ENCODE results near the gene RCC2. TPM values are rescaled to one million over a fixed set of nuclear protein-coding genes. Genes with fewer than 3 reads are reported as not detected.
A peak's percentile ranks its signal among the peaks of the same experiment; 100 is the strongest.

The RCC2 gene
- total RNA-seq, 2 donors from 2014 or later = 48.8 to 64.1 TPM

- intact Hi-C loops (cut with DNase I, micrococcal nuclease) = no loop called here
- ATAC-seq (no peak), DNase-seq (no peak)
These were observed 36.4 kb downstream of the RCC2 start for GRCh38 chr1:17403081-17403480.

DNA sequence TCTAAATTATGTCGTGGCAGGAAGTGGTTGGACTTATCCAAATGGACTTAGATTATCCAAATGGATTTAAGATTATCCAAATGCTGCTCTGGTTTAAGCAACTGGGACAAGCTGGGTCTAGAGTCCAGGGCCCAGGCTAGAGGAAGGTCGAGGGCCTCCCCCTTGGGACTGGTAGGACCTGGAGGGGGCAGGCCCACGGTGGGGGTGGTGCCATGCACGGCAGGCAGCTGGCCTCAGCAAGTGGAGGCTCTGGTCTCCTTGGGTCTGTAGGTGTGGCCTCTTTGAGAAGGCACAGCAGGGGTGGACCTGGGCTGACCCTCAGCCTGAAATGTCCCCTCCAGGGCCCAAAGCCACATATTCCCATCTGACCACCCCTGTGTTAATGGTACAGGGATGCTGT lies 37.6 kb downstream of the RCC2 start:
- intact Hi-C loops (cut with DNase I, micrococcal nuclease) = no loop called here
- ATAC-seq = no peak
- DNase-seq = no peak

GRCh38 chr1:17400725-17401341 lies 38.6 kb downstream of the RCC2 start:
- ATAC-seq = no peak
- DNase-seq = no peak
- intact Hi-C loops (cut with DNase I, micrococcal nuclease) = no loop called here

DNA sequence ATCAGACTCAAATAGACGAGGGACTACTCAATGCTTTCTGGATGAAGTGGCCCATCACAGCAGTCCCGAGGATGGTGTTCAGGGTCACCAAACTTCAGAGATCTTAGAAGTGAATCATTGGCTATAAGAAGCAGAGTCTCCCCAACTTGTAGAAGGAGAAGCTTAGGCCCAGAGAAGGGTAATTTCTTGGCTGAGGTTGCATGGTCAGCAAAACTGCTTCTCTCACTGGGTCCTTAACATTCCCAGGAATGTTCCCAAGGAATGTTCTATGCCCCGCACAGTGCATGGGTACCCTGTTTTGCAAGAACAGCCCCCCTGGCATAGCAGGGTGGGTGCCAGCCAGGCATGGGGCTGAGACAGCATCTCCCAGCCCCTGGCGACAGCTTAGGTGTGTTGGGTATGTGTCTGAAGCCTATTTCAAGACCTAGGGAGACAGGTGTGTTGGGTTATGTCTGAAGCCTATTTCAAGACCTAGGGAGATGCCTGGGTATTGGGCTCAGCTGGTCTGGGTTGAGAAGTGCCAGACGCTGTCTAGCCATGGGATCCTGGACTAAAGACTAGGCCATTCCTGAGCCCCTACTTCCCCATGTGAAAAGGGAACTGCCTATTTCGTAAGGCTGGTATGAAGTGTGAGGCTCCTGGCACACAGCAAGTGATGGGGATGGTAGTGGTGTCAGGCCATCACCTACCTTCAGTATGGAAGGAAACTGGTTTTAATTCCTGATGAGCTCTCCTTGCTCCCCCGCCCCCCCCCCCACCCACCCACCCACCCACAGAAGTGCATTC lies 41.4 kb downstream of the RCC2 start:
- intact Hi-C loops (cut with DNase I, micrococcal nuclease) = no loop called here
- DNase-seq = no peak
- no peak for ATAC-seq

GRCh38 chr1:17393230-17393629 lies 46.2 kb downstream of the RCC2 start:
- no peak for DNase-seq
- intact Hi-C loops (cut with DNase I, micrococcal nuclease) = no loop called here
- no peak for ATAC-seq

GRCh38 chr1:17392199-17392740 lies 47.2 kb downstream of the RCC2 start:
- ATAC-seq (no peak), DNase-seq (no peak)
- intact Hi-C loops (cut with DNase I, micrococcal nuclease) = no loop called here

DNA sequence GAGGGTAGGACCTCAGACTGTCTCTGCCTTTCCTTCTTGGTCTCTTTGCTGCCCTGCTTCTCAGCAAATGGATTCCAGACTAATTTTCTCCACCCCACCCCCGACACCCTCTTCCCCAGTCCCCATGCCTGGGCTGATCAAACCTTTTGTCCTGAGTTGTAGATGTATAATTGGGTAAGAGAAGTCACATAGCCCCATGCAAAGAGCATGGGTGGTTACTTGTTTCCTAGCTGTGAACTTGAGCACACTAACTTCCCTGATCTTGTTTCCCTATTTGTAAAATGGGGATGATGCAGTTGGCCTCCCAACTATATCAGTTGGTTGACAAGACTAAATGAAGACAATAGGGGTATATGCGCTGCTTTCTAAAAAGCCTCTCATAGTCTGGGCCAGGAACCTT lies 58.3 kb downstream of the RCC2 start:
- no peak for ATAC-seq
- intact Hi-C loops (cut with DNase I, micrococcal nuclease) = no loop called here
- no peak for DNase-seq

DNA sequence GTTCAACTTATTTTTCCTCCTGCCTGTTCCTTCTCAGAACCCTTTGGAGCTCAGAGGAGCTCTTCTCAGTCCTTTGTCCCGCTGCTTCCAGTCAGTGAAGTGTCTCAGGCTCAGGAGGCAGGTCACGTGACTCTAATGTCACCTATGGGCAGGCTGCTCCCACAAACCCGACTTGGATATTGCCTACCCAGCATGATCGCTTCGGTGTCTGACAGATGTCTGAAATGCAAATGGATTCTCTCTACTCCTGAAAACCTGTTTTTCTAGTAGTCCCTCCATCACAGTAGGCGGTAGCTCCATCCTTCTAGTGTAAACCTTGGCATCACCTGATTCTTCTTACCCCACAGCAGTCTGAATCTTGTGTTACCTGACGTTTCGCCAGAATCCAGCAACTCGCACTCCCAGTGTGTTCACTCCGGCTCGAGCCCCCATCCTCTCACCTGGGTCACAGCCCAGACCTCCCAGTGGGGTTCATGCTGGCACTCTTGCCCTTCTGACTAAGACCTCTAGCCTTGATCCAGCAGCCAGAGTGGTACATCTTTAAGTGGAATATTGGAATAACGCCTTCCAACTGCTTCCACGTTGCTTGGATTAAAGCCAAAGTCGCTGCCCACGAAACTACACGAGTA lies 62.0 kb downstream of the RCC2 start:
- ATAC-seq (no peak), DNase-seq (no peak)
- intact Hi-C loops (cut with DNase I, micrococcal nuclease) = no loop called here

- intact Hi-C loops (cut with DNase I, micrococcal nuclease) = no loop called here
- ATAC-seq = no peak
These were observed 63.8 kb downstream of the RCC2 start for GRCh38 chr1:17375651-17376050.

DNA sequence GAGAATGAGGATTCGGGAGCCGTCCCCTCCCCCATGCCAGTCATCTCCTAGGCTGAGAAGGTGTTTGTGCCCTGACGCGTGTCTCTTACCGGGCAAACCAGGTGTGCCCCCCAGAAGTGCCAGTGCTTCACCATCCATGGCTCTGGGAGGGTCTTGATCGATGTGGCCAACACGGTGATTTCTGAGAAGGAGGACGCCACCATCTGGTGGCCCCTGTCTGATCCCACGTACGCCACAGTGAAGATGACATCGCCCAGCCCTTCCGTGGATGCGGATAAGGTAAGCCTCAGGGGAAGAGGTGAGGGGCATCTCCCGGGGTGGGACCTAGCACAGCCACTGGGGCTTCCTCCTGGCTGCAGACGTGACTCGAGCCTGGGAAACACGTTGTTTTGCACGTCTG lies 66.5 kb downstream of the RCC2 start:
- ATAC-seq = no peak
- DNase-seq = no peak
- intact Hi-C loops (cut with DNase I, micrococcal nuclease) = no loop called here

More at GRCh38 chr1:17375651-17376050, 63.8 kb downstream of the RCC2 start:
- no peak for DNase-seq

DNA sequence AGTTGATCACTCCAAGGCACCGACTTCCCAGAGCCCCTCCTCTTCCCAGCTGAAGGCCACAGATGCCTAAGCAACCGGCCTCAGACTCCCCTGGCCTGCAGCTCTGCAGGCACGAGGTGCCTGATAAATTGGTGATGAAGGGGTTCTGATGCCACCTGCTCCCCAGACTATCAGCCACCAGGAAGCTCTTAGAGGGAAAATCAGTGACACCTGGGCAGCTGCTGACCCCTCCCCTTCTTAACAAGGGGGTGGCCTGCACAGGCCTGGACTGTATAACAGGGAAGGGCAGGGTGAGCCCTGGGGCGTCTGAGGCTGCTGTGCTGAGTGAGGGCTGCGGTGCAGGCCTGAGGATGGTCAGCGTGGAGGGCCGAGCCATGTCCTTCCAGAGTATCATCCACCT lies 67.6 kb downstream of the RCC2 start, which contains the start of gene PADI6:
PADI6 (plus strand) TSS at position 301 of the 400 bp plus-strand sequence; CDS start at position 351, 50 bp downstream.
- intact Hi-C loops (cut with DNase I, micrococcal nuclease) = no loop called here
- ATAC-seq (no peak), DNase-seq (no peak)

GRCh38 chr1:17370618-17371017 lies 68.9 kb downstream of the RCC2 start:
- intact Hi-C loops (cut with DNase I, micrococcal nuclease) = no loop called here
- DNase-seq (no peak), ATAC-seq (peak; percentile 48)

DNA sequence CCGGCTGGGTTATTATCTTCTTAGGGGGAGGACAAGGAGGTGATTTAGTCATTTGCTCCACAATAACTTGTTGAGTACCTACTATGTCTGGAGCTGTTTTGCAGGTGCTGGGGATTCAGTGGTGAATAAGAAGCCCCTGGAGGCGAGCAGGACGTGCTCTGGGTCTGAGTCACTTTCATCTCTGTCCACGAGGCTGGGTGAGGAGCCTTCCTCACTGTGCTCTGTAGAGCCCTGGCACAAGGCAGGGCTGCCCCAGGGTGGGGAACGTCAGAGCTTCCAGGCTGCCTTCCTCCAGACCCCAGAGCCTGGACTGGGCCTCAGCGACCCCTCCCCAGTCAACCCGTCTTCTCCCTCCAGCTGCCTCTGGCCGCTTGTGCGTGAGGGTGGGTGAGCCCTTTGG lies 70.0 kb downstream of the RCC2 start:
- DNase-seq (no peak), ATAC-seq (no peak)
- intact Hi-C loops (cut with DNase I, micrococcal nuclease) = no loop called here

GRCh38 chr1:17365293-17365692 lies 74.2 kb downstream of the RCC2 start:
- no peak for DNase-seq
- intact Hi-C loops (cut with DNase I, micrococcal nuclease) = no loop called here
- no peak for ATAC-seq

GRCh38 chr1:17363771-17364170 lies 75.7 kb downstream of the RCC2 start:
- DNase-seq = no peak
- ATAC-seq = no peak
- intact Hi-C loops (cut with DNase I, micrococcal nuclease) = no loop called here

- no peak for DNase-seq
- intact Hi-C loops (cut with DNase I, micrococcal nuclease) = no loop called here
- ATAC-seq = no peak
These were observed 76.1 kb downstream of the RCC2 start for GRCh38 chr1:17363351-17363750.

DNA sequence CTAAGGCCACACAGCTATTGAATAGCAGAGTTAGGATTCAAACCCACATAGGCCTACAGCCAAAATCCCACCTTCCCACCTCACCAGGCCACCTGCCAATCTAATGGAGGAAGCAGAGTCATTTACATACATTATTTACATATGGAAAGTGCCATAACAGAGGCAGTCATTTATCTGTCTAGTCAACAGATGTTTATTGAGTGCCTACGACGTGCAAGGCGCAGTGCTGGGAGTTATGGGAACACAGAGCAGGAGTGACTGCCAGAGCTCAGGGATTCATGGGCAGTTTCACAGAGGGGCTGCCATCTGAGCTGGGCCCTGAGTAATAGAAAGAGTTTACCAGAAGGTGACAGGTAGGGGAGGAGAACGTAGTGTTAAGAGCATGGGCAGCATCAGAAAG lies 77.8 kb downstream of the RCC2 start:
- DNase-seq (no peak), ATAC-seq (no peak)
- intact Hi-C loops (cut with DNase I, micrococcal nuclease) = no loop called here

- intact Hi-C loops (cut with DNase I, micrococcal nuclease) = no loop called here
- DNase-seq = no peak
- ATAC-seq = no peak
These were observed 79.1 kb downstream of the RCC2 start for GRCh38 chr1:17360272-17360956.

- DNase-seq = no peak
- no peak for ATAC-seq
- intact Hi-C loops (cut with DNase I, micrococcal nuclease) = no loop called here
These were observed 79.7 kb downstream of the RCC2 start for GRCh38 chr1:17359808-17360207.

All from left colon (tissue), 2 donors.